NCI-H2107 treated with DMSO at 0.1 percent for 48 hours (cell line): ENCODE results near the gene STX16.
A peak's percentile ranks its signal among the peaks of the same experiment; 100 is the strongest.

Experiments used
- DNase-seq: peaks from one replicate; lab custom pipeline; 2025; ENCODE audit not compliant: unreplicated experiment; lab: John Stamatoyannopoulos, UW

The STX16 gene

GRCh38 chr20:58673119-58673518 is 22.0 kb downstream of the STX16 start:
- no peak for DNase-seq

GRCh38 chr20:58675146-58675584 is 24.1 kb downstream of the STX16 start:
- no peak for DNase-seq

GRCh38 chr20:58675641-58676040 is 24.6 kb downstream of the STX16 start:
- no peak for DNase-seq

- no peak for DNase-seq
Observed at GRCh38 chr20:58676161-58676560, 25.1 kb downstream of the STX16 start.

- no peak for DNase-seq
Observed at GRCh38 chr20:58677079-58677604, 26.1 kb downstream of the STX16 start.

- DNase-seq = no peak
Observed at GRCh38 chr20:58677808-58678207, 26.7 kb downstream of the STX16 start.

- DNase-seq = no peak
Observed at GRCh38 chr20:58678806-58679205, 27.7 kb downstream of the STX16 start.

- no peak for DNase-seq
Observed at GRCh38 chr20:58682656-58683531, 31.8 kb downstream of the STX16 start.

GRCh38 chr20:58684291-58684690 is 33.2 kb downstream of the STX16 start:
- no peak for DNase-seq

GRCh38 chr20:58685988-58686387 is 34.9 kb downstream of the STX16 start:
- DNase-seq = no peak

- no peak for DNase-seq
Observed at GRCh38 chr20:58688414-58688813, 37.3 kb downstream of the STX16 start.

GRCh38 chr20:58688840-58689239 is 37.8 kb downstream of the STX16 start:
- DNase-seq = peak; percentile 55

GRCh38 chr20:58690396-58691135 is 39.5 kb downstream of the STX16 start:
- DNase-seq = no peak

- no peak for DNase-seq
Observed at GRCh38 chr20:58691773-58692578, 40.9 kb downstream of the STX16 start.

- no peak for DNase-seq
Observed at GRCh38 chr20:58692579-58693225, 41.6 kb downstream of the STX16 start, which contains the start of gene NPEPL1. Gene NPEPL1, plus strand, starts transcription at chr20:58692800. Its CDS starts 101 bp downstream, at chr20:58692901.

- no peak for DNase-seq
Observed at GRCh38 chr20:58693226-58694006, 42.3 kb downstream of the STX16 start.

- DNase-seq = no peak
Observed at GRCh38 chr20:58694241-58695083, 43.4 kb downstream of the STX16 start.

- no peak for DNase-seq
Observed at GRCh38 chr20:58695084-58695722, 44.1 kb downstream of the STX16 start.
